Measurements from ENCODE around the gene TSPY9. TPM values are rescaled to one million over a fixed set of nuclear protein-coding genes. Genes with fewer than 3 reads are reported as not detected.
"Not testable (repeated sequence)": the region's sequence is repeated elsewhere in the genome, so short reads cannot be mapped to it uniquely, and the experiment has no call there.

TSPY9 gene
- not detected for total RNA-seq

DNA sequence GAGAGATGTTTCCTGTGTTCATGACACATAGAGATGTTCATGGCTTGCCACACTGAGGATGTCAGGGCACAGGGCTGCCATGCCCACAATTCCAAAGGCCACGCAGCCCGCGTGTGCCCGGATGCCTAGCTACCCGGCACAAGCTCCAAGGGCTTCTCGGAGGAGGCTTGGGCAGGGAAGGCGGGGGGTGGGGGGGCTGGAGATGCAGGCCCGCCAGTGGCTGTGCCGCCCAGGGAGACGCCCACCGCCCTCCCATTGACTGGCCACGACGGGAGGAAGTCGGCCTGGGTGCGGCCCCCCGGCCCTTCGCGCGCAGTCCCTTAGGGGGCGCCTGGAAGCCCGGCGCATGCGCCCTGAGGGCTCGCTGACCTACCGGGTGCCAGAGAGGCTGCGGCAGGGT lies at the start of gene TSPY9:
TSS of gene TSPY9 (plus strand) at position 301 of the 400 bp plus-strand sequence. CDS start at position 347, 46 bp downstream.
- H3K4me3 Mint-ChIP-seq; H3K9me3 Mint-ChIP-seq; ATAC-seq; intact Hi-C loops (cut with micrococcal nuclease); H3K27ac Mint-ChIP-seq; H3K4me1 Mint-ChIP-seq (ENCODE audit: low read depth); POLR2A ChIA-PET; H3K36me3 Mint-ChIP-seq (ENCODE audit: low read depth); DNase-seq; CTCF ChIA-PET; H3K27me3 Mint-ChIP-seq: not testable (repeated sequence)

- POLR2A ChIA-PET; H3K4me1 Mint-ChIP-seq (ENCODE audit: low read depth); H3K9me3 Mint-ChIP-seq; ATAC-seq; H3K27me3 Mint-ChIP-seq; CTCF ChIA-PET; H3K4me3 Mint-ChIP-seq; DNase-seq; H3K36me3 Mint-ChIP-seq (ENCODE audit: low read depth); H3K27ac Mint-ChIP-seq; intact Hi-C loops (cut with micrococcal nuclease): not testable (repeated sequence)
Observed at GRCh38 chrY:9466655-9467054, 20.4 kb upstream of the TSPY9 start, which contains the start of gene TSPY1. Gene TSPY1, plus strand, starts transcription at chrY:9466955. Its CDS starts 46 bp downstream, at chrY:9467001.

GRCh38 chrY:9504396-9504795 lies 17.3 kb downstream of the TSPY9 start:
- POLR2A ChIA-PET; H3K27me3 Mint-ChIP-seq; H3K4me1 Mint-ChIP-seq (ENCODE audit: low read depth); intact Hi-C loops (cut with micrococcal nuclease); DNase-seq; H3K27ac Mint-ChIP-seq; H3K9me3 Mint-ChIP-seq; H3K4me3 Mint-ChIP-seq; ATAC-seq; H3K36me3 Mint-ChIP-seq (ENCODE audit: low read depth); CTCF ChIA-PET: not testable (repeated sequence)

GRCh38 chrY:9516287-9516686 lies 29.2 kb downstream of the TSPY9 start:
- H3K27me3 Mint-ChIP-seq; H3K4me1 Mint-ChIP-seq (ENCODE audit: low read depth); ATAC-seq; POLR2A ChIA-PET; H3K27ac Mint-ChIP-seq; H3K4me3 Mint-ChIP-seq; intact Hi-C loops (cut with micrococcal nuclease); DNase-seq; H3K9me3 Mint-ChIP-seq; H3K36me3 Mint-ChIP-seq (ENCODE audit: low read depth); CTCF ChIA-PET: not testable (repeated sequence)

DNA sequence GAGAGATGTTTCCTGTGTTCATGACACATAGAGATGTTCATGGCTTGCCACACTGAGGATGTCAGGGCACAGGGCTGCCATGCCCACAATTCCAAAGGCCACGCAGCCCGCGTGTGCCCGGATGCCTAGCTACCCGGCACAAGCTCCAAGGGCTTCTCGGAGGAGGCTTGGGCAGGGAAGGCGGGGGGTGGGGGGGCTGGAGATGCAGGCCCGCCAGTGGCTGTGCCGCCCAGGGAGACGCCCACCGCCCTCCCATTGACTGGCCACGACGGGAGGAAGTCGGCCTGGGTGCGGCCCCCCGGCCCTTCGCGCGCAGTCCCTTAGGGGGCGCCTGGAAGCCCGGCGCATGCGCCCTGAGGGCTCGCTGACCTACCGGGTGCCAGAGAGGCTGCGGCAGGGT lies 40.5 kb downstream of the TSPY9 start, which contains the start of gene TSPY10:
TSS of gene TSPY10 (plus strand) at position 301 of the 400 bp plus-strand sequence. CDS start at position 347, 46 bp downstream.
- intact Hi-C loops (cut with micrococcal nuclease); H3K9me3 Mint-ChIP-seq; H3K27ac Mint-ChIP-seq; H3K36me3 Mint-ChIP-seq (ENCODE audit: low read depth); ATAC-seq; H3K27me3 Mint-ChIP-seq; CTCF ChIA-PET; DNase-seq; POLR2A ChIA-PET; H3K4me3 Mint-ChIP-seq; H3K4me1 Mint-ChIP-seq (ENCODE audit: low read depth): not testable (repeated sequence)

Other genes with a start within 250 kb of the TSPY9 start
- not detected for gene TSPY4, start 149.8 kb upstream of the TSPY9 start, total RNA-seq
- not detected for gene TSPY8, start 129.5 kb upstream of the TSPY9 start, total RNA-seq
- gene TSPY3, start 88.8 kb upstream of the TSPY9 start, total RNA-seq: not detected
- gene TSPY1, start 20.3 kb upstream of the TSPY9 start, total RNA-seq: not detected
- not detected for gene TSPY10, start 40.6 kb downstream of the TSPY9 start, total RNA-seq

Data from activated CD8-positive, alpha-beta T cell treated with anti-CD3 and anti-CD28 coated beads for 36 hours (primary cell).